ENCODE results near the gene NENF. TPM values are rescaled to one million over a fixed set of nuclear protein-coding genes. Genes with fewer than 3 reads are reported as not detected.
A peak's percentile ranks its signal among the peaks of the same experiment; 100 is the strongest.

NENF gene
- total RNA-seq, 1 donor from 2014 or later: 26.6 TPM

- H3K9me3 Mint-ChIP-seq (ENCODE audit: low read depth): no peaks in the 10 kb centered on the region
- H3K36me3 Mint-ChIP-seq (ENCODE audit: insufficient read depth): no peaks in the 10 kb centered on the region
- DNase-seq (ENCODE audit: low spot score, unreplicated experiment): no peak
- peak overlapping the region; percentile 90 for H3K27ac Mint-ChIP-seq
- peaks cover 42% of the 10 kb centered on the region for H3K4me1 Mint-ChIP-seq (ENCODE audit: low read depth)
- no peak overlapping the region for H3K4me3 Mint-ChIP-seq (ENCODE audit: low read depth)
- no peak for TF ChIP-seq CTCF (IDR thresholded peaks at IDR 0.05; ENCODE audit: unreplicated experiment)
- peaks cover 2% of the 10 kb centered on the region for H3K27me3 Mint-ChIP-seq
Observed at GRCh38 chr1:212484701-212485570, 52.2 kb downstream of the NENF start.

GRCh38 chr1:212485571-212485912 is 52.8 kb downstream of the NENF start:
- Mint-ChIP-seq H3K27me3 (peaks cover 2% of the 10 kb centered on the region), H3K4me3 (ENCODE audit: low read depth) (no peak overlapping the region), H3K27ac (peak overlapping the region; percentile 99), H3K36me3 (ENCODE audit: insufficient read depth) (no peaks in the 10 kb centered on the region), H3K9me3 (ENCODE audit: low read depth) (no peaks in the 10 kb centered on the region), H3K4me1 (ENCODE audit: low read depth) (peaks cover 42% of the 10 kb centered on the region)
- no peak for DNase-seq (ENCODE audit: low spot score, unreplicated experiment)
- TF ChIP-seq CTCF (IDR thresholded peaks at IDR 0.05; ENCODE audit: unreplicated experiment): no peak

GRCh38 chr1:212485913-212486618 is 53.3 kb downstream of the NENF start:
- Mint-ChIP-seq H3K9me3 (ENCODE audit: low read depth) (no peaks in the 10 kb centered on the region), H3K4me1 (ENCODE audit: low read depth) (peaks cover 42% of the 10 kb centered on the region), H3K27me3 (peaks cover 3% of the 10 kb centered on the region), H3K4me3 (ENCODE audit: low read depth) (no peak overlapping the region), H3K36me3 (ENCODE audit: insufficient read depth) (no peaks in the 10 kb centered on the region), H3K27ac (peak overlapping the region; percentile 99)
- no peak for TF ChIP-seq CTCF (IDR thresholded peaks at IDR 0.05; ENCODE audit: unreplicated experiment)
- DNase-seq (ENCODE audit: low spot score, unreplicated experiment): peak; percentile 40

GRCh38 chr1:212486619-212486975 is 53.9 kb downstream of the NENF start:
- Mint-ChIP-seq H3K4me3 (ENCODE audit: low read depth) (no peak overlapping the region), H3K4me1 (ENCODE audit: low read depth) (peaks cover 45% of the 10 kb centered on the region), H3K27me3 (peaks cover 8% of the 10 kb centered on the region), H3K27ac (peak overlapping the region; percentile 99), H3K9me3 (ENCODE audit: low read depth) (no peaks in the 10 kb centered on the region), H3K36me3 (ENCODE audit: insufficient read depth) (no peaks in the 10 kb centered on the region)
- DNase-seq (ENCODE audit: low spot score, unreplicated experiment): no peak
- TF ChIP-seq CTCF (IDR thresholded peaks at IDR 0.05; ENCODE audit: unreplicated experiment): no peak

GRCh38 chr1:212487286-212487685 is 54.6 kb downstream of the NENF start:
- no peaks in the 10 kb centered on the region for H3K9me3 Mint-ChIP-seq (ENCODE audit: low read depth)
- H3K36me3 Mint-ChIP-seq (ENCODE audit: insufficient read depth): no peaks in the 10 kb centered on the region
- H3K27ac Mint-ChIP-seq: peak overlapping the region; percentile 96
- peaks cover 45% of the 10 kb centered on the region for H3K4me1 Mint-ChIP-seq (ENCODE audit: low read depth)
- no peak overlapping the region for H3K4me3 Mint-ChIP-seq (ENCODE audit: low read depth)
- DNase-seq (ENCODE audit: low spot score, unreplicated experiment): no peak
- no peak for TF ChIP-seq CTCF (IDR thresholded peaks at IDR 0.05; ENCODE audit: unreplicated experiment)
- H3K27me3 Mint-ChIP-seq: peaks cover 11% of the 10 kb centered on the region

Measured in progenitor cell of endocrine pancreas (in vitro differentiated cells).